SK-N-SH (cell line): ENCODE measurements around the gene ZDHHC14. TPM values are rescaled to one million over a fixed set of nuclear protein-coding genes. Genes with fewer than 3 reads are reported as not detected.

Source experiments
- CTCF ChIA-PET: fragments of 300-600, 350-600 bp; formaldehyde crosslinking; extraction: SDS; loops from one replicate; lab custom pipeline; 2021; lab: Yijun Ruan, JAX
- POLR2A ChIA-PET: fragments of 350-600 bp; sonication (Branson Sonifier 250); formaldehyde crosslinking; extraction: SDS; loops from one replicate; lab custom pipeline; 2020; ENCODE audit warnings: antibody characterized with exemption, inconsistent platforms; lab: Yijun Ruan, JAX
- DNase-seq: peaks from one replicate; pipeline ENCODE4 v3.0.0; 2012
- H2AFZ ChIP-seq: fragments of 200-600 bp; sonication (generic); 2 replicates; pipeline ENCODE4 v1.8.1; 2016; ENCODE audit warnings: antibody characterized with exemption, mild to moderate bottlenecking, low read depth
- H3F3A ChIP-seq: fragments of 200-600 bp; sonication (generic); replicated peaks from 2 replicates; pipeline ENCODE3; 2016; ENCODE audit warnings: antibody characterized with exemption, mild to moderate bottlenecking; ENCODE audit not compliant: insufficient read depth
- H3K27ac ChIP-seq, 2 experiments: fragments of 200-500 bp in 1 of 2; fragments of 200-600 bp in 1 of 2; sonication (Bioruptor generic) in 1 of 2; sonication (generic), shearing (Covaris generic) in 1 of 2; 2 replicates each; pipeline versions ENCODE4 v1.5.1 to v1.6.1; 2014 to 2016; ENCODE audit warnings: low read depth in 2 of 2, inconsistent platforms in 1 of 2, low read length in 1 of 2, mild to moderate bottlenecking in 1 of 2, mixed read lengths in 1 of 2
- H3K27me3 ChIP-seq: fragments of 200-600 bp; sonication (generic), shearing (Covaris generic); 2 replicates; pipeline ENCODE4 v1.6.1; 2016; ENCODE audit warnings: mixed run types; ENCODE audit not compliant: insufficient read depth
- H3K36me3 ChIP-seq, 2 experiments: fragments of 200-500 bp in 1 of 2; fragments of 200-600 bp in 1 of 2; sonication (Bioruptor generic) in 1 of 2; sonication (generic) in 1 of 2; replicated peaks in 1 of 2; 2 replicates each; pipeline versions ENCODE3 to v1.5.1; 2014 to 2016; ENCODE audit warnings: low read length in 1 of 2, mild to moderate bottlenecking in 1 of 2; ENCODE audit not compliant: insufficient read depth in 2 of 2, control insufficient read depth in 1 of 2
- H3K4me1 ChIP-seq, 2 experiments: fragments of 200-500 bp in 1 of 2; fragments of 200-600 bp in 1 of 2; sonication (Bioruptor generic) in 1 of 2; sonication (generic), shearing (Covaris generic) in 1 of 2; 2 replicates each; pipeline versions ENCODE4 v1.5.1 to v1.6.1; 2014 to 2016; ENCODE audit warnings: low read depth in 1 of 2, low read length in 1 of 2, mixed run types in 1 of 2; ENCODE audit not compliant: insufficient read depth in 2 of 2, control insufficient read depth in 1 of 2
- H3K4me2 ChIP-seq: fragments of 200-600 bp; sonication (generic), shearing (Covaris generic); 2 replicates; pipeline ENCODE4 v1.6.1; 2017; ENCODE audit warnings: mixed run types
- H3K4me3 ChIP-seq, 2 experiments: fragments of 200-500 bp in 1 of 2; fragments of 200-600 bp in 1 of 2; sonication (Bioruptor generic) in 1 of 2; sonication (generic), shearing (Covaris generic) in 1 of 2; 2 replicates each; pipeline versions ENCODE4 v1.5.1 to v1.8.1; 2014 to 2016; ENCODE audit warnings: low read depth in 2 of 2, inconsistent platforms in 1 of 2, low read length in 1 of 2, mild to moderate bottlenecking in 1 of 2, mixed read lengths in 1 of 2, moderate library complexity in 1 of 2
- H3K79me2 ChIP-seq: fragments of 200-600 bp; sonication (generic); 2 replicates; pipeline ENCODE4 v1.8.1; 2017; ENCODE audit warnings: mild to moderate bottlenecking; ENCODE audit not compliant: insufficient read depth
- H3K9ac ChIP-seq: fragments of 200-600 bp; sonication (generic); 2 replicates; pipeline ENCODE4 v1.6.1; 2017; ENCODE audit warnings: mixed run types
- H3K9me2 ChIP-seq: fragments of 200-600 bp; sonication (generic); 2 replicates; pipeline ENCODE4 v1.6.1; 2017; ENCODE audit warnings: mixed run types
- H3K9me3 ChIP-seq: fragments of 200-600 bp; sonication (generic); 2 replicates; pipeline ENCODE4 v1.6.1; 2017; ENCODE audit warnings: mixed run types, mild to moderate bottlenecking, moderate library complexity
- H4K20me1 ChIP-seq: fragments of 200-600 bp; sonication (generic); 2 replicates; pipeline ENCODE4 v1.6.1; 2017; ENCODE audit warnings: mild to moderate bottlenecking, mixed run types; ENCODE audit not compliant: insufficient read depth
- CHD2 ChIP-seq: fragments of 150-350 bp; IDR thresholded peaks from 2 replicates; pipeline ENCODE4 v1.6.1; 2018; ENCODE audit warnings: low read length; ENCODE audit not compliant: partially characterized antibody
- ELF1 ChIP-seq: IDR thresholded peaks from 2 replicates; pipeline ENCODE4 v1.4.0; 2012
- EP300 ChIP-seq, 2 experiments: IDR thresholded peaks; 2 replicates each; pipeline versions ENCODE4 v1.4.0 to v1.6.1; 2012; ENCODE audit warnings: borderline replicate concordance in 1 of 2, low read depth in 1 of 2, low read length in 1 of 2
- FOSL2 ChIP-seq: IDR thresholded peaks from 2 replicates; pipeline ENCODE4 v1.4.0; 2012; ENCODE audit warnings: low read depth, mild to moderate bottlenecking, moderate library complexity, borderline replicate concordance
- FOXJ3 ChIP-seq: sonication (generic); formaldehyde crosslinking; IDR thresholded peaks from 2 replicates; pipeline ENCODE4 v1.5.1; 2020; ENCODE audit warnings: mild to moderate bottlenecking, missing genetic modification reagents
- FOXM1 ChIP-seq: IDR thresholded peaks from 2 replicates; pipeline ENCODE4 v1.4.0; 2012; ENCODE audit warnings: low read depth, mild to moderate bottlenecking
- GATA2 ChIP-seq: sonication (generic); formaldehyde crosslinking; IDR thresholded peaks from 2 replicates; pipeline ENCODE4 v1.5.0; 2020; ENCODE audit warnings: mild to moderate bottlenecking, missing genetic modification reagents
- JUND ChIP-seq: IDR thresholded peaks from 2 replicates; pipeline ENCODE4 v1.4.0; 2012
- MEF2A ChIP-seq: IDR thresholded peaks from 2 replicates; pipeline ENCODE4 v1.4.0; 2012; ENCODE audit warnings: low read depth, borderline replicate concordance
- MXI1 ChIP-seq: IDR thresholded peaks from 2 replicates; pipeline ENCODE4 v1.6.1; 2012; ENCODE audit warnings: mild to moderate bottlenecking, low read depth, low read length, improper control_type of control experiment
- NFIC ChIP-seq: IDR thresholded peaks from 2 replicates; pipeline ENCODE4 v1.4.0; 2012; ENCODE audit warnings: borderline replicate concordance
- NRF1 ChIP-seq: IDR thresholded peaks from 2 replicates; pipeline ENCODE4 v1.6.1; 2012; ENCODE audit warnings: low read depth, mild to moderate bottlenecking, low read length
- RAD21 ChIP-seq: IDR thresholded peaks from 2 replicates; pipeline ENCODE4 v1.6.1; 2012; ENCODE audit warnings: mild to moderate bottlenecking, low read length
- RCOR1 ChIP-seq: fragments of 150-350 bp; IDR thresholded peaks from 2 replicates; pipeline ENCODE4 v1.6.1; 2017; ENCODE audit warnings: antibody characterized with exemption, low read length
- SIN3A ChIP-seq: IDR thresholded peaks from 2 replicates; pipeline ENCODE4 v1.6.1; 2012; ENCODE audit warnings: low read depth, mild to moderate bottlenecking, low read length, moderate library complexity, borderline replicate concordance
- SMC3 ChIP-seq: IDR thresholded peaks from 2 replicates; pipeline ENCODE4 v1.6.1; 2012; ENCODE audit warnings: low read depth, low read length, improper control_type of control experiment
- TCF12 ChIP-seq: IDR thresholded peaks from 2 replicates; pipeline ENCODE4 v1.4.0; 2012
- TEAD4 ChIP-seq: IDR thresholded peaks from 2 replicates; pipeline ENCODE4 v1.4.0; 2012; ENCODE audit warnings: mild to moderate bottlenecking, borderline replicate concordance; ENCODE audit not compliant: insufficient read depth
- WGBS: methylation state at CpG from one replicate; pipeline ENCODE4 v1.1.6; 2017; ENCODE audit warnings: low lambda C conversion rate; 5-methylcytosine and 5-hydroxymethylcytosine counted together
- polyA plus RNA-seq, 3 experiments: library from polyadenylated mRNA; depleted of rRNA; stranded (reverse); fragments of >200 nt; gene quantifications; 2 replicates each; pipeline ENCODE4 v1.2.3, GENCODE V29; 2012
- TF ChIP-seq, protein P1 (sequence below): IDR thresholded peaks from 2 replicates; pipeline ENCODE4 v1.4.0; 2012; ENCODE audit warnings: low read depth, borderline replicate concordance
- TF ChIP-seq, protein P2 (sequence below): fragments of 150-350 bp; IDR thresholded peaks from 2 replicates; pipeline ENCODE4 v1.6.1; 2017; ENCODE audit warnings: antibody characterized with exemption, low read length, low read depth, borderline replicate concordance
- TF ChIP-seq, protein P3 (sequence below): fragments of 150-350 bp; IDR thresholded peaks from 2 replicates; pipeline ENCODE4 v1.6.1; 2016; ENCODE audit warnings: mild to moderate bottlenecking, low read depth, low read length
- TF ChIP-seq, protein P4 (sequence below): fragments of 200-600 bp; sonication (generic); IDR thresholded peaks from 2 replicates; pipeline ENCODE4 v1.6.1; 2017; ENCODE audit warnings: antibody characterized with exemption, mild to moderate bottlenecking, moderate library complexity

The ZDHHC14 gene
- polyA plus RNA-seq, 1 of the 3 experiments (the other 2 are of a cell fraction), result 5.4 TPM

DNA sequence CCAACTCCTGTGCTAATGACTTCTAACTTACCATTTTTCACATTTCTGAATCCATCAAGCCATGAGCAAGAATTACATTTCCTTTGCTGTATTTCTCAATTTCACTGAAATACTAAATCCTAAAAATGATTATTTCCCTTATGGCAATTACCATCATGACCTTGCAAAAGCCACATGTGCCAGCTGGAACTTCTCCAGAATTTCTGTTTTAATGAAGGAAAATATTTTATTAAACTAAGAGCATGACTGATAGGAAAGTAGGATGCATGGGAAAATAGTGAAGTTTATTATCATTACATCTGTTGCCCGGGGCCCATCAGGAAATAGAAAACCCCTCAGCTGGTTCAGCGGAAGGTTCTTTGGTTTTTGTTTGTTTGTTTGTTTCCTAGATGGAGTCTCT is 43.2 kb upstream of the ZDHHC14 start:
- TF ChIP-seq RCOR1 (no peak), FOXM1 (no peak), MXI1 (no peak), CHD2 (no peak), FOSL2 (no peak), TCF12 (no peak), FOXJ3 (CRISPR knock-in tag) (no peak), ELF1 (no peak), EP300 (IDR thresholded peaks at IDR 0.05; ENCODE audit: borderline replicate concordance in 1 of 2, low read depth in 1 of 2, low read length in 1 of 2) (no peak), JUND (no peak), GATA2 (CRISPR knock-in tag) (no peak)
- TF ChIP-seq, protein P1, sequence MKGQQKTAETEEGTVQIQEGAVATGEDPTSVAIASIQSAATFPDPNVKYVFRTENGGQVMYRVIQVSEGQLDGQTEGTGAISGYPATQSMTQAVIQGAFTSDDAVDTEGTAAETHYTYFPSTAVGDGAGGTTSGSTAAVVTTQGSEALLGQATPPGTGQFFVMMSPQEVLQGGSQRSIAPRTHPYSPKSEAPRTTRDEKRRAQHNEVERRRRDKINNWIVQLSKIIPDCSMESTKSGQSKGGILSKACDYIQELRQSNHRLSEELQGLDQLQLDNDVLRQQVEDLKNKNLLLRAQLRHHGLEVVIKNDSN, result no peak
- TF ChIP-seq, protein P2, sequence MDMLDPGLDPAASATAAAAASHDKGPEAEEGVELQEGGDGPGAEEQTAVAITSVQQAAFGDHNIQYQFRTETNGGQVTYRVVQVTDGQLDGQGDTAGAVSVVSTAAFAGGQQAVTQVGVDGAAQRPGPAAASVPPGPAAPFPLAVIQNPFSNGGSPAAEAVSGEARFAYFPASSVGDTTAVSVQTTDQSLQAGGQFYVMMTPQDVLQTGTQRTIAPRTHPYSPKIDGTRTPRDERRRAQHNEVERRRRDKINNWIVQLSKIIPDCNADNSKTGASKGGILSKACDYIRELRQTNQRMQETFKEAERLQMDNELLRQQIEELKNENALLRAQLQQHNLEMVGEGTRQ, result no peak
- Histone ChIP-seq H3K4me2 (no peak overlapping the region), H3F3A (no peaks in the 10 kb centered on the region), H3K9ac (no peak overlapping the region), H3K9me3 (no peaks in the 10 kb centered on the region), H3K79me2 (no peaks in the 10 kb centered on the region), H2AFZ (no peak overlapping the region), H3K4me3 (no peak overlapping the region), H3K9me2 (no peaks in the 10 kb centered on the region), H3K36me3 (no peaks in the 10 kb centered on the region), H3K4me1 (peaks cover 0 to 2% of the 10 kb centered on the region in 2 experiments; a peak in 1 of 4 replicates), H3K27me3 (no peaks in the 10 kb centered on the region), H4K20me1 (no peaks in the 10 kb centered on the region), H3K27ac (no peak overlapping the region)
- 41% methylated on average over 2 of the region's 2 CpGs for WGBS
- POLR2A ChIA-PET, result no interaction called here
- CTCF ChIA-PET, result interaction anchor here (1.0 to 2.3 kb wide), 4 partner anchors 12 to 329 kb away, joined by 3 to 9 read pairs (median 4); no protein-coding TSS in a partner anchor
- no peak for DNase-seq

DNA sequence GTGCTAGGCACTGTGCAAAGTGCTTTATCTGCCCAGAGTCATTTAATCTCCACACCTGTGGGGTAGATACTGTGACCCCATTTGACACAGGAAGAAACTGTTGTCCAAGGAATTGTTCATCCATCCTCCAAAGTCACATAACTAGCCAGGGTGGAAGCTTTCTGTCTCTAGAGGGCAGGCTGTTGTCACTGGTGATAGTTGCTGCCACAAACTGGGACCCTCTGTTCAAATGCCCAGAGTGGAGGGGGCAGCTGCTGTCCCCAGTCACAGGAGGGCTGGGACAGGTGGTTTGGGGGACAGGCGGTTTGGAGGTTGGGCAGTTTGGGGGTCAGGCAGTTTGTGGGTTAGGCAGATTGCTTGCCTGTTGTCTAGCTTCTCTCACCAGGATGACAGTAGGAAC is 41.6 kb upstream of the ZDHHC14 start:
- no peaks in the 10 kb centered on the region for H3K9me3 ChIP-seq

More for the DNA sequence above, 41.6 kb upstream of the ZDHHC14 start:
- ChIA-PET POLR2A (no interaction called here), CTCF (no interaction called here)
- H3K79me2 ChIP-seq, result no peaks in the 10 kb centered on the region
- no peak overlapping the region for H3K4me2 ChIP-seq
- H3F3A ChIP-seq, result no peaks in the 10 kb centered on the region
- H3K27ac ChIP-seq, result no peak overlapping the region
- no peaks in the 10 kb centered on the region for H3K27me3 ChIP-seq
- H4K20me1 ChIP-seq, result no peaks in the 10 kb centered on the region
- no peaks in the 10 kb centered on the region for H3K36me3 ChIP-seq
- DNase-seq, result no peak
- no peaks in the 10 kb centered on the region for H3K9me2 ChIP-seq
- H3K4me3 ChIP-seq, result no peak overlapping the region
- no peak overlapping the region for H2AFZ ChIP-seq
- no peaks in the 10 kb centered on the region for H3K4me1 ChIP-seq
- WGBS, result no CpG with 5 or more reads among the region's 1 CpG
- no peak for TF ChIP-seq MXI1
- no peak for TF ChIP-seq NRF1
- TF ChIP-seq, protein P3, sequence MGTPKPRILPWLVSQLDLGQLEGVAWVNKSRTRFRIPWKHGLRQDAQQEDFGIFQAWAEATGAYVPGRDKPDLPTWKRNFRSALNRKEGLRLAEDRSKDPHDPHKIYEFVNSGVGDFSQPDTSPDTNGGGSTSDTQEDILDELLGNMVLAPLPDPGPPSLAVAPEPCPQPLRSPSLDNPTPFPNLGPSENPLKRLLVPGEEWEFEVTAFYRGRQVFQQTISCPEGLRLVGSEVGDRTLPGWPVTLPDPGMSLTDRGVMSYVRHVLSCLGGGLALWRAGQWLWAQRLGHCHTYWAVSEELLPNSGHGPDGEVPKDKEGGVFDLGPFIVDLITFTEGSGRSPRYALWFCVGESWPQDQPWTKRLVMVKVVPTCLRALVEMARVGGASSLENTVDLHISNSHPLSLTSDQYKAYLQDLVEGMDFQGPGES, result no peak
- TF ChIP-seq, protein P4, sequence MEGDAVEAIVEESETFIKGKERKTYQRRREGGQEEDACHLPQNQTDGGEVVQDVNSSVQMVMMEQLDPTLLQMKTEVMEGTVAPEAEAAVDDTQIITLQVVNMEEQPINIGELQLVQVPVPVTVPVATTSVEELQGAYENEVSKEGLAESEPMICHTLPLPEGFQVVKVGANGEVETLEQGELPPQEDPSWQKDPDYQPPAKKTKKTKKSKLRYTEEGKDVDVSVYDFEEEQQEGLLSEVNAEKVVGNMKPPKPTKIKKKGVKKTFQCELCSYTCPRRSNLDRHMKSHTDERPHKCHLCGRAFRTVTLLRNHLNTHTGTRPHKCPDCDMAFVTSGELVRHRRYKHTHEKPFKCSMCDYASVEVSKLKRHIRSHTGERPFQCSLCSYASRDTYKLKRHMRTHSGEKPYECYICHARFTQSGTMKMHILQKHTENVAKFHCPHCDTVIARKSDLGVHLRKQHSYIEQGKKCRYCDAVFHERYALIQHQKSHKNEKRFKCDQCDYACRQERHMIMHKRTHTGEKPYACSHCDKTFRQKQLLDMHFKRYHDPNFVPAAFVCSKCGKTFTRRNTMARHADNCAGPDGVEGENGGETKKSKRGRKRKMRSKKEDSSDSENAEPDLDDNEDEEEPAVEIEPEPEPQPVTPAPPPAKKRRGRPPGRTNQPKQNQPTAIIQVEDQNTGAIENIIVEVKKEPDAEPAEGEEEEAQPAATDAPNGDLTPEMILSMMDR, result no peak
- TF ChIP-seq SIN3A, result no peak
- TF ChIP-seq NFIC, result no peak
- no peak for TF ChIP-seq JUND
- TF ChIP-seq GATA2 (CRISPR knock-in tag), result no peak
- no peak for TF ChIP-seq SMC3
- TF ChIP-seq, protein P1, result no peak
- no peak for TF ChIP-seq MEF2A
- TF ChIP-seq RAD21, result no peak
- no peak for TF ChIP-seq TEAD4
- TF ChIP-seq FOSL2, result no peak
- no peak for TF ChIP-seq FOXJ3 (CRISPR knock-in tag)
- no peak overlapping the region for H3K9ac ChIP-seq
